OCI-LY3 (cell line): ENCODE results near the gene AHCYL2.

Experiments
- H2AFZ ChIP-seq: fragments of 200-600, 300-600 bp; shearing (Covaris generic); 2 replicates; pipeline ENCODE4 v1.6.0; 2014; ENCODE audit warnings: antibody characterized with exemption, low read depth, low read length
- H3K27ac ChIP-seq: fragments of 200-600, 300-600 bp; sonication (generic); 2 replicates; pipeline ENCODE4 v1.5.1; 2014; ENCODE audit warnings: mild to moderate bottlenecking, low read length, moderate library complexity, mixed read lengths
- H3K27me3 ChIP-seq: fragments of 200-600, 300-600 bp; sonication (generic); 2 replicates; pipeline ENCODE4 v1.6.1; 2014; ENCODE audit warnings: low read depth, low read length, mixed read lengths
- H3K36me3 ChIP-seq: fragments of 200-600, 300-600 bp; sonication (generic); replicated peaks from 2 replicates; pipeline ENCODE3; 2014; ENCODE audit warnings: low read depth, low read length, mixed read lengths
- H3K4me1 ChIP-seq: fragments of 300-600, 200-600 bp; sonication (generic); 2 replicates; pipeline ENCODE4 v1.6.1; 2014; ENCODE audit warnings: low read length, mixed read lengths
- H3K4me2 ChIP-seq: fragments of 200-600, 300-600 bp; sonication (generic); 2 replicates; pipeline ENCODE4 v1.6.1; 2014; ENCODE audit warnings: low read length, mixed read lengths
- H3K4me3 ChIP-seq: fragments of 300-600, 200-600 bp; sonication (generic); 2 replicates; pipeline ENCODE4 v1.5.1; 2014; ENCODE audit warnings: antibody characterized with exemption, mild to moderate bottlenecking, low read length, moderate library complexity
- H3K79me2 ChIP-seq: fragments of 300-600, 200-600 bp; shearing (Covaris generic); 2 replicates; pipeline ENCODE4 v1.6.1; 2014; ENCODE audit warnings: mild to moderate bottlenecking, low read length, mixed read lengths
- H3K9ac ChIP-seq: fragments of 300-600, 200-600 bp; shearing (Covaris generic); 2 replicates; pipeline ENCODE4 v1.6.0; 2014; ENCODE audit warnings: mild to moderate bottlenecking, low read length, moderate library complexity
- H3K9me3 ChIP-seq: fragments of 200-600, 300-600 bp; shearing (Covaris generic); 2 replicates; pipeline ENCODE4 v1.6.1; 2014; ENCODE audit warnings: low read length, mixed read lengths; ENCODE audit not compliant: insufficient read depth
- H4K20me1 ChIP-seq: fragments of 200-600, 300-600 bp; sonication (generic); 2 replicates; pipeline ENCODE4 v1.6.1; 2016; ENCODE audit warnings: low read length, mixed read lengths; ENCODE audit not compliant: insufficient read depth
- EZH2phosphoT487 ChIP-seq: fragments of 200-600 bp; shearing (Covaris generic); IDR thresholded peaks from 2 replicates; pipeline ENCODE4 v1.6.1; 2018; ENCODE audit warnings: antibody characterized with exemption, mixed run types, low read depth
- TF ChIP-seq, protein P1 (sequence below): fragments of 200-600, 300-600 bp; sonication (generic); IDR thresholded peaks from 2 replicates; pipeline ENCODE4 v1.5.1; 2014; ENCODE audit warnings: antibody characterized with exemption, low read length, low read depth

AHCYL2 gene

DNA sequence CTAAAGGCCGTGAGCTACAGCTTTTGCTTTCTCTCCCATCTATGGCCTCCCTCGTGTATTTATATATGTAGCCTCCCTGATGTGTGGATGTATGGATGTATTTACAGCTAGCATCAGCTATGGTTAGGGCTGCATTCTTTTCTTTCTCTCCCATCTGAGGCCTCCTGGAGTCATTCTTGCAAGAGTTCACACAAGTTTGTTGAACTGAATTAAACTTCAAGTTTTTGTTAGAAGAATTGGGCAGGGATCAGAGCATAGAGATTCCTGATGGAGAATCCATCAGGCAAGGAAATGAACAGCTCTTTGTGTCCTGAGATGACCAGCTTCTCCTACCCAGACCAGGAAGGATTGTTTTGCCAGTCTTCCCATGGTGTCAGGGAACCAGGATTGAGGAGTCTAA, 60.3 kb downstream of the AHCYL2 start:
- no peak overlapping the region for H3K9ac ChIP-seq
- H3K9me3 ChIP-seq = no peaks in the 10 kb centered on the region
- H3K4me1 ChIP-seq = no peaks in the 10 kb centered on the region
- no peak overlapping the region for H2AFZ ChIP-seq
- TF ChIP-seq, protein P1, sequence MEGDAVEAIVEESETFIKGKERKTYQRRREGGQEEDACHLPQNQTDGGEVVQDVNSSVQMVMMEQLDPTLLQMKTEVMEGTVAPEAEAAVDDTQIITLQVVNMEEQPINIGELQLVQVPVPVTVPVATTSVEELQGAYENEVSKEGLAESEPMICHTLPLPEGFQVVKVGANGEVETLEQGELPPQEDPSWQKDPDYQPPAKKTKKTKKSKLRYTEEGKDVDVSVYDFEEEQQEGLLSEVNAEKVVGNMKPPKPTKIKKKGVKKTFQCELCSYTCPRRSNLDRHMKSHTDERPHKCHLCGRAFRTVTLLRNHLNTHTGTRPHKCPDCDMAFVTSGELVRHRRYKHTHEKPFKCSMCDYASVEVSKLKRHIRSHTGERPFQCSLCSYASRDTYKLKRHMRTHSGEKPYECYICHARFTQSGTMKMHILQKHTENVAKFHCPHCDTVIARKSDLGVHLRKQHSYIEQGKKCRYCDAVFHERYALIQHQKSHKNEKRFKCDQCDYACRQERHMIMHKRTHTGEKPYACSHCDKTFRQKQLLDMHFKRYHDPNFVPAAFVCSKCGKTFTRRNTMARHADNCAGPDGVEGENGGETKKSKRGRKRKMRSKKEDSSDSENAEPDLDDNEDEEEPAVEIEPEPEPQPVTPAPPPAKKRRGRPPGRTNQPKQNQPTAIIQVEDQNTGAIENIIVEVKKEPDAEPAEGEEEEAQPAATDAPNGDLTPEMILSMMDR = no peak
- TF ChIP-seq EZH2phosphoT487 = no peak
- no peak overlapping the region for H3K27ac ChIP-seq
- no peak overlapping the region for H3K4me2 ChIP-seq
- H4K20me1 ChIP-seq = no peaks in the 10 kb centered on the region
- H3K79me2 ChIP-seq = no peaks in the 10 kb centered on the region
- no peaks in the 10 kb centered on the region for H3K27me3 ChIP-seq
- H3K36me3 ChIP-seq = no peaks in the 10 kb centered on the region
- no peak overlapping the region for H3K4me3 ChIP-seq

DNA sequence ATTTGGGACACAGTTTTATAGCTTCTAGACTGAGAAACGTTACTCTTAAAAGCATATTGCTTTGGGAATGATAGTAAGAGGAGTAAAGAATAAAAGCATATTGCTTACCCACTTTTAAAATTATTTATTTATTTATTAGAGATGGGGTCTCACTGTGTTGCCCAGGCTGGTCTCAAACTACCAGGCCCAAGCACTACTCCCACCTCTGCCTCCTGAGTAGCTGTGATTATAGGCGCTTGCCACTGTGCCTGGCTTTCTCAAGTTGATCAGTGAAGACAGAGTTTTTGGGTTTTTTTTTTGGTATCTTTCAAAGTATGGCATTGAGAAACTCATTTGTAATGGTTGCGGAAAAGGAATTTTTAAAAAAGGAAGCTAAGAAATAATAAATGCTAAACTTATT, 68.0 kb downstream of the AHCYL2 start:
- H3K27me3 ChIP-seq = no peaks in the 10 kb centered on the region
- TF ChIP-seq EZH2phosphoT487 = no peak
- TF ChIP-seq, protein P1 = no peak
- no peak overlapping the region for H3K9ac ChIP-seq

GRCh38 chr7:129295015-129295423, 70.2 kb downstream of the AHCYL2 start:
- Histone ChIP-seq H4K20me1 (no peaks in the 10 kb centered on the region), H3K79me2 (no peaks in the 10 kb centered on the region), H3K4me1 (no peaks in the 10 kb centered on the region), H2AFZ (no peak overlapping the region), H3K27me3 (no peaks in the 10 kb centered on the region), H3K27ac (no peak overlapping the region), H3K36me3 (no peaks in the 10 kb centered on the region), H3K9ac (no peak overlapping the region), H3K4me3 (no peak overlapping the region), H3K4me2 (no peak overlapping the region), H3K9me3 (no peaks in the 10 kb centered on the region)
- TF ChIP-seq, protein P1 = no peak
- TF ChIP-seq EZH2phosphoT487 = no peak

More for the DNA sequence above, 68.0 kb downstream of the AHCYL2 start:
- H3K36me3 ChIP-seq = no peaks in the 10 kb centered on the region
- H3K4me2 ChIP-seq = no peak overlapping the region
- no peak overlapping the region for H3K4me3 ChIP-seq
- H3K4me1 ChIP-seq = no peaks in the 10 kb centered on the region
- no peak overlapping the region for H3K27ac ChIP-seq
- H2AFZ ChIP-seq = no peak overlapping the region
- no peaks in the 10 kb centered on the region for H4K20me1 ChIP-seq
- no peaks in the 10 kb centered on the region for H3K79me2 ChIP-seq
- H3K9me3 ChIP-seq = no peaks in the 10 kb centered on the region

- Histone ChIP-seq H3K79me2 (no peaks in the 10 kb centered on the region), H2AFZ (no peak overlapping the region), H3K27ac (no peak overlapping the region), H3K27me3 (no peaks in the 10 kb centered on the region), H3K4me1 (no peaks in the 10 kb centered on the region), H3K9me3 (no peaks in the 10 kb centered on the region), H4K20me1 (no peaks in the 10 kb centered on the region), H3K36me3 (no peaks in the 10 kb centered on the region), H3K4me2 (no peak overlapping the region), H3K9ac (no peak overlapping the region), H3K4me3 (no peak overlapping the region)
- TF ChIP-seq EZH2phosphoT487 = no peak
- TF ChIP-seq, protein P1 = peak; percentile 94
Measured at GRCh38 chr7:129298268-129298893, 73.6 kb downstream of the AHCYL2 start.
